ENCODE data around the gene TRABD2B.

DNA sequence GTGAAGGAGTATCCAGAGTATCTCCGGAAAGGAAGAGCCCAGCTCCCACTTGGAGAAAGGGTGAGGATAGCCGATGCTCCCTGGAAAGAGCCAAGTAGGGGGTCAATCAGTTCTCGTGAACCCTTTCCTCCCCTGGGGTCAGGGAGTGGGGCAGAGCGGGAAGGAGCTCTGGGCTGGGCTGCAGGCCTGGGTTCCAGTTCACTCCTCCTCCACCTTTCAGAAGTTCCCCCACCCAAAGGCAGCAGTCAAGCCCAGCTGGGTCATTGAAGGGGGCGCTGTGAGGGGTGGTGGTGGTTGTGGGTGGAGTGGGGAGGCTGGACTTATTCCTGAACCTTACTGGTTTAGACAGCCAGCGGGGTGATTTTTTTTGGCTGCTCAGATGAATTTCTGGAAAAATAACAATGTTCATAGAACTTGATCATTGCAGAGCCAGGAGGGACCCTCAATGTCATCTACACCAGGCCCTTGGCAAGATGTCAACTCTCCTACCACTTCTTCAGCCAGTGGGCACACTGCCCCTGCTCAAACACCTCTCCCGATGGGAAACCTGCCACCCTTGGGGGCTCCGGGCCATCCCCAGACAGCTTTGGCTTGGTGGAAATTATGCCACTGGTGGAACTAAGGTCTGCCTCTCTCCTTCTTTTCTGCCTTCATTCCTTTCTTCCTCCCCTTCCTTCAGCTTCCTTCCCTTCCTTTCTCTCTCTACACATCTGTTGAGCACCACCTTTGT is 235.8 kb downstream of the TRABD2B start:
- TF ChIP-seq, protein P1, sequence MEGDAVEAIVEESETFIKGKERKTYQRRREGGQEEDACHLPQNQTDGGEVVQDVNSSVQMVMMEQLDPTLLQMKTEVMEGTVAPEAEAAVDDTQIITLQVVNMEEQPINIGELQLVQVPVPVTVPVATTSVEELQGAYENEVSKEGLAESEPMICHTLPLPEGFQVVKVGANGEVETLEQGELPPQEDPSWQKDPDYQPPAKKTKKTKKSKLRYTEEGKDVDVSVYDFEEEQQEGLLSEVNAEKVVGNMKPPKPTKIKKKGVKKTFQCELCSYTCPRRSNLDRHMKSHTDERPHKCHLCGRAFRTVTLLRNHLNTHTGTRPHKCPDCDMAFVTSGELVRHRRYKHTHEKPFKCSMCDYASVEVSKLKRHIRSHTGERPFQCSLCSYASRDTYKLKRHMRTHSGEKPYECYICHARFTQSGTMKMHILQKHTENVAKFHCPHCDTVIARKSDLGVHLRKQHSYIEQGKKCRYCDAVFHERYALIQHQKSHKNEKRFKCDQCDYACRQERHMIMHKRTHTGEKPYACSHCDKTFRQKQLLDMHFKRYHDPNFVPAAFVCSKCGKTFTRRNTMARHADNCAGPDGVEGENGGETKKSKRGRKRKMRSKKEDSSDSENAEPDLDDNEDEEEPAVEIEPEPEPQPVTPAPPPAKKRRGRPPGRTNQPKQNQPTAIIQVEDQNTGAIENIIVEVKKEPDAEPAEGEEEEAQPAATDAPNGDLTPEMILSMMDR (IDR thresholded peaks at IDR 0.05): no peak
- TF ChIP-seq EP300 (IDR thresholded peaks at IDR 0.05) (no peak), POLR2A (IDR thresholded peaks at IDR 0.05) (no peak), POLR2AphosphoS5 (IDR thresholded peaks at IDR 0.05) (no peak)
